Stimulated activated CD8-positive, alpha-beta memory T cell treated with anti-CD3 and anti-CD28 coated beads, Interleukin-7, amount 100 ng/mL, for 4 hours (primary cell): ENCODE results near the gene CLK2.

Experiments
- DNase-seq, 2 donors: peaks; one replicate each; pipeline ENCODE4 v3.0.0-alpha.2; 2020; ENCODE audit warnings: low read depth in 2 of 2

CLK2 gene

GRCh38 chr1:155273343-155274245 lies at the start of gene CLK2:
TSS of gene CLK2 (minus strand) at chr1:155273504. CDS start at chr1:155270977, 2,527 bp downstream.
- DNase-seq: peak; percentile 90 to 97

- no peak for DNase-seq
Observed at GRCh38 chr1:155322571-155322952, 49.3 kb upstream of the CLK2 start.

GRCh38 chr1:155321639-155322503 lies 48.6 kb upstream of the CLK2 start:
- no peak for DNase-seq

- peak; percentile 52 to 66 for DNase-seq
Observed at GRCh38 chr1:155320661-155321617, 47.6 kb upstream of the CLK2 start, which contains the start of gene RUSC1. TSS of gene RUSC1 (plus strand) at chr1:155320894. CDS start at chr1:155321774, 880 bp downstream.

DNA sequence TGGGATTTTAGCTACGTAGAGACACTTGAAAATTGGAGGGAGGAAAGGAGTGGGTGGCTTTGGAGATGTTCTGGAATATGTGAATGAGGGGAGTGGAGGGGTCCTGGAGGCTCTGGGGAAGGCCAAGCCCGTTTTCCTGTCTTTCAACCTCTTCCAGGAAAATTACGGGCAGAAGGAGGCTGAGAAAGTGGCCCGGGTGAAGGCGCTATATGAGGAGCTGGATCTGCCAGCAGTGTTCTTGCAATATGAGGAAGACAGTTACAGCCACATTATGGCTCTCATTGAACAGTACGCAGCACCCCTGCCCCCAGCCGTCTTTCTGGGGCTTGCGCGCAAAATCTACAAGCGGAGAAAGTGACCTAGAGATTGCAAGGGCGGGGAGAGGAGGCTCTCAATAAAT lies 46.9 kb upstream of the CLK2 start:
- DNase-seq: no peak

GRCh38 chr1:155319536-155319935 lies 46.2 kb upstream of the CLK2 start:
- no peak for DNase-seq

DNA sequence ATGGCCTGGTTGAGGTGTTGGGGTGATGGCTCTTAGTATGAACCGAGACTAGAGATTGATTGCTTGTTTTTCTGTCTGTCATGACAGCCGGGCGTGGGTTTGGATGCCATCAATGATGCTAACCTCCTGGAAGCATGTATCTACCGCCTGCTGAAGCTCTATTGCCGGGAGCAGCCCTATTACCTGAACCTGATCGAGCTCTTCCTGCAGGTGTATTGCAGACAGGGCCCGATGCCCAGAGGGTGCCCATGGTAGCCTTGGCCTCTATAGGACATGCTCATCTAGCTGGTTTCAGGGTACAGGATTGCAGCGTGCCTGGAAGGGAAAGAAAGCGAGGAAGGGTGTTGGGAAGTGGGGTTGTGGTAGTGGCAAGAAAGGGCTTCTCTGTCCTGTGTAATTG lies 44.8 kb upstream of the CLK2 start:
- DNase-seq: no peak

GRCh38 chr1:155316922-155317321 lies 43.6 kb upstream of the CLK2 start:
- DNase-seq: no peak

DNA sequence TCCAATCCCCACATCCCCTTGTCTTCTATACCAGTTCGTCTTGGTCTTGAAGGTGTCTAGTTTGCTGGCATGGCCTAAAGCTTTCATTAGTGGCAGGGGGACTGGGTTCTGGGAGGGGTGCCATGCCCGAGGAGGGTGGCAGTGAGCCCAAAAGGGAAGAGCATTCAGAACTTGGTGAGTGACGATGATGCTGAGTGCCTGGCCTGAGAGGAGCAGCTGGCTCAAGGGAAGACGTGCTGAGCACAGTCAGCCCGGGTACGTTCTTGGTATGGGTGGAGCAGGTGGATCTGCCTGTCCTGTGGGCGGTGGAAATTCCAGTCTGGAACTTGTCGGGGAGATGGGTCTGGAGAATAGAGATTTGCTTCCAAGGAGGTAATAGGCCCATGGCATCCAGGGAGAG lies 40.0 kb upstream of the CLK2 start:
- DNase-seq: no peak

- DNase-seq: no peak
Observed at GRCh38 chr1:155309423-155310021, 36.2 kb upstream of the CLK2 start.

DNA sequence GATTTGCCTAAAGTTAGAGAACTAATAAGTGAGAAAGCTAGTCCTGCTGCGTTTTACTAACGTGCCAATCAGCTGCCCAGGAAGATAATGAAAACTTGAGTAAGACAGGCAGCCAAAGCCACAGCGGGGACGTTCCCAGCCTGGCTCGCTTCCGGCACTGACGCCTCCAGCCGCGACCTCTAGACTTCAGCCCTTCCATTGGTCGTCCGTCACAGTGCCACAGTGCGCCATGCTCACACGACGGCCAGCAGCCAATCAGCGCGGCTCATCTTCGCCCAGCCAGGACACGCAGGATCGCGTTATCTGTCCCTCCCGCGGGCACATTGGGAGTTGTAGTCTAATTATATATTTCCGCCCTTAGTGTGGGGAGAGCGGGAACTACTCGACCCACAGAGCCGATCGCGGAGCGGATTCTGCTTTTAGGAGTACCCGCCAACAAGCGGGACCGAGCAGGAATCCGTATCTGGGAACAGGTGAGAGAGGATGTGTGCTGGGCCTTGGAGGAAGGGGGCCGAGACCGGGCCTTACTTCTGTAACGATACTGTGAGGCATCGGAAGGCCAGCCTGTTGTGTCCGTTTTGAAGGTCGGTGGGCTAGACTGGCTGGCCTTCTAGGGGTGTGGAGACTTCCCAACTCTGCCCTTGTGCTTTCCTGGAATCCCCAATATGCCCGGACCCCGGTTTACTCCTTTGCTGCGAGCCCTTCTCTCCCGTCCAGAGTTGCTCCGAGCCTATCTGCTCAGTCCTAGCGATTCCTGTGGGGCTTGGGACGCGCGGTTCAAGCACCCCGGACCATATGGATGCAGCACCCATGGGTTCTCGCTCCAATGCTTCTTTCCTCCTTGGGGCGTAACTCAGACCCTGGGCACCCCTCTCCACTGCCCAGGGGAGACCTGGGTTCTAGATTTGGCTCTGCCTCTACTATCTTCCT lies 35.5 kb upstream of the CLK2 start, which contains the start of gene FDPS:
TSS of gene FDPS (plus strand) at position 374 of the 930 bp plus-strand sequence. CDS start 924 bp downstream, outside the sequence.
- peak; percentile 96 to 98 for DNase-seq

DNA sequence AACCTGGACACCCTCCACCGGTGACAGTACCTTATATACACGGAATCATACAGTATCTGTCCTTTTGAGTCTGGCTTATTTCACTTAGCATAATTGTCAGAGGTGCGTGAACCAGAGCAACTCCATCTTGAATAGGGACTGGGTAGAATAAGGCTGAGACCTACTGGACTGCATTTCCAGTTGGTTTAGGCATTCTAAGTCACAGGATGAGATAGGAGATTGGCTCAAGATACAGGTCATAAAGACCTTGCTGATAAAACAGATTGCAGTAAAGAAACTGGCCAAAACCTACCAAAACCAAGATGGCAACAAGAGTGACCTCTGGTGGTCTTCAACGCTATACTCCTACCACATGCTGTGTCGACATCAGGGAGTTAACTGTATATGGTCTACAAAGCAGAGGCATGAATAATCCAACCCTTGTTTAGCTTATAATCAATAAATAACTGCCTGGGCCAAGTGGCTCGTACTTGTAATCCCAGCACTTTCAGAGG lies 34.0 kb upstream of the CLK2 start:
- DNase-seq: no peak

DNA sequence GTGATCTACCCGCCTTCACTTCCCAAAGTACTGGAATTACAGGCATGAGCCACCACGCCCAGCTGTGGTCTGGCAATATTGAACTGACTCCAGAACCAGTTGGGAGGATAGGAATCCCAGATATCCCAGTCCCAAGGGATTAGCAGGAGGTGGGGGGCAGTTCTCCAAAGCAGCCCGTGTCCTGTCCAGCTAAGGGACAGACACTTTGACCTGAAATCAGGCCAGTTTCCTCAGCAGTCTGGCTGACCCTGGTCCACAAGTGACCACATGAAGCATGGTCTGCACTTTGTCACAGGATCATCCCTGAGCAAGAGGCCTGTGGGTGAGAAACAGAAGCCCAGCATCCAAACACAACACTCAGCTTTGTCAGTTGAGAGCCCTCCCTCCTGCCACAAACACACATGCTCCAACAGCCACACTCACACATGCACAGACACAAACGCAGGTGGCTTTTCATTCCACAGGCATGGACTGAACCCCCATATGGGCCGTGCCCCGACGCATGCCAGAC lies 32.6 kb upstream of the CLK2 start:
- no peak for DNase-seq

DNA sequence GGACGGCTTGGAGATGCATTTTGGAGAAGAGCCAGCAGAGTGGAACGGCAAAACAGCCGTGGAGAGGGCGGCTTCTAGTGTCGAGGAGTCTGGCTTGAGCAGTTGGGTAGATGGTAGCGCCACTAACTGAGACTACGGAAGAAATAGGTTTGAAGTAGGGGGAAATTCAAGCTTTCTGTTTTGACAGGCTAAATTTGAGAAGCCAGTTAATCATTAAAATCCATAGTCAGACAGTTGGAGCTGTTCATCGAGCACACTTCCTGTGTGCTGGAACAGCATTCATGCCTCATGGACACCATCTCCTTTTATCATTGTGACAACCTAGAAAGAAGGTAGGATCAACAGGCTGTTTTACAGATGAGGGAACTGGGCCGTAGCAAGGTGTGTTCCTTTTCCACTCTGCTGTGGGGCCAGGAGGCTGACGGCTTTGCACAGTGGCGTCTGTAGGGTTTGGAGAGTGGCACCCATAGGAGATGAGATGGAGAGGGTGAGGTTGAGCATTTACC lies 31.3 kb upstream of the CLK2 start:
- DNase-seq: no peak

DNA sequence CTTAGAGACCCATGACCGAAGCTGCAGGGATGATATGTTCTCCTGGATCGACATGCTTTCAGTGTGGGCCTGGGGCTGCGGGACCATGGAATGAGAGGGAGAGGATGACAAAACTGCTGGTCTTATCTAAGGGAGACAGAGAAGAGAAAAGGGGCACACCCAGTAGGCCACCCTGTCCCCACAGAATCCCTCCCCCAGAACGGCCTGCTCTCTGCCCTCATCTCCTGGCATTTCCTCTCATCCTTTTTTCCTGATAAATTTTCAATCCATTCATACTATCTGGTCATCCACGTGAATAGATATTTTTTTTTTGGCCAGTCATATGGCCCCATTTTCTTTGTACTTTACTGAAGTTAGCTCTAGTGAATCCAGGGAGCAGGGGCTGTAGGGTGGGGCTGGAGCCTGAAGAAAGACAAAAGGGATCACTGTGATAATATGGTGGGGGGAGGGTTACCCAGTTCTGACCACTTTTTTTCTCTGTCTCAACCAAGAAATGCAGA lies 28.1 kb upstream of the CLK2 start, which contains the start of gene PKLR:
TSS of gene PKLR (minus strand) at position 97 of the 500 bp plus-strand sequence. CDS start at position 54, 43 bp downstream.
- DNase-seq: no peak

DNA sequence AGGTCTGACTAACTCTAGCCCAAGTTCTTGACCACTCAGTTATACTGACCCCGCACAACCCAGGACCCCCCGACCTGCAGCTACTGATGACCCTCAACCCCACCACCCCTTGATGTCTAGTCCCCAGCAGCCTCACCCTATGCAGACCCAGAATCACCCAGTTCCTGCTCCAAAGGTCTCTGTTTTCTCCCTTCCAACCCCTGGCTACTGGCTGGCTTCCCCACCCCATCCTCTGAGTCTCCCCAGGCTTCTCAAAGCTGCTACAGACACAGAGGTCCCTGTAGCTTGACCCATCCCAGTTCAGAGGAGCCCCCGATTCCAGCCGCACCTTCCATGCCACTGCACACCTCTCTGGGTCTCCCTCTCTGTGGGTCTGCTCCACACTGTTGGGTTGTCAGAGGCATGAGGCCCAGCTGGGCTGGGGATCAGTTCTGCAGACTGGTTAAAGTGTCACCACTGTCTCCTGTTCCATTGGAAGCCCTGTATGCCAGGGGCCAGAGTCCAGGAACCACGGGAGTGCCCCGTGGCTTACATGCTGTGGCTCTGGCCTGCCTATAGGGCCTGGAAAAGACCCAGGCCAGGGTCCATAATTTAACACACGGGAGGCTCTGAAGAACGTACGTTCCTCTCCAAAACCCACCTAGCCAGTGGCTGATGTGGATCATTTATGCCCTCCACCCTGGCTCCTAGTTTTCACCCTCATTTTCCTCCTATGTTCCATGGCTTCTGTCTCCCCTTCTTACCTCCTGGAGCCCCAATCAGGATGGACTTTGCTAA lies 27.4 kb upstream of the CLK2 start:
- no peak for DNase-seq

DNA sequence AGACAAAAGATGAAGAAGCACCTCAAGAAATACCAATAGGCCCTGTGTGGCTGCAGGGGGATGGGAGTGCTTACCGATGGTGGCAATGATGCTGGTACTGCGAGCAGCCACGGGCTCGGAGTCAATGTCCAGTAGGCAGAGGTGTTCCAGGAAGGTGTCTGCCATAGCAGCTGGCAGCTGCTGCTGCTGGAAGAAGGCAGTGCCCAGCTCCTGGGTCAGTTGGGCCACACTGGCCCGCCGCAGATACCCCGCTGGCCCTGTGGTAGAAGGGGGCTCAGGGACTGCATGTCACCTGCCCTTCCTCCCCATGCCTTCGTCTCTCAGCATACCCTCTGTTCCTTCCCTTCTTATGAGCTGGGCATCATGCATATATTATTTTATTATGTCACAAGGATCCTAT lies 26.7 kb upstream of the CLK2 start:
- no peak for DNase-seq

DNA sequence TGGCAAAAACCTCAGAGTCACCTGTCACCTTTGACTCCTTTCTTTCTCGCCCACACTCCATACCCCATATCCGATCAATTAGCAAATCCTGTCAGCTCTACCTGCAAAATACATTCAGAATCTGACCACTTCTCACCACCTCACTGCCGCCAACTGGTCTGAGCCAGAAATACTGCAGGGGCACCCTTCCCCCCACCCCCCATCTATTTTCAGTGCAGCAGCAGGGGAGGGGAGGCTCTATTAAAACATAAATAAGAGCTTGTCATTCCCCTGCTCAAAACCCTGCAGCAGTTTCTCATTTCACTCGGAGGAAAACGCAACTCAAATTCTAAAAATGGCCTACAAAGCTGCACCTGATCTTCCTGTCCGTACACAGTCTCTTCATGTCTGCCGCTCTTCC lies 24.1 kb upstream of the CLK2 start:
- no peak for DNase-seq
